ENCODE results near the gene HBM.
"Not testable (repeated sequence)": the region's sequence is repeated elsewhere in the genome, so short reads cannot be mapped to it uniquely, and the experiment has no call there.

HBM gene

GRCh38 chr16:165539-166374 is at the start of gene HBM:
Gene HBM, plus strand, starts transcription at chr16:165978. Its CDS starts 20 bp downstream, at chr16:165998.
- DNase-seq, result no peak

GRCh38 chr16:116015-116414 is 49.8 kb upstream of the HBM start:
- DNase-seq, result no peak

- DNase-seq, result peak in 1 of 2 experiments; percentile 19
These were observed 48.1 kb upstream of the HBM start for GRCh38 chr16:117379-118365.

GRCh38 chr16:118857-119256 is 46.9 kb upstream of the HBM start:
- no peak for DNase-seq

- no peak for DNase-seq
These were observed 46.5 kb upstream of the HBM start for GRCh38 chr16:119295-119694.

- no peak for DNase-seq
These were observed 45.8 kb upstream of the HBM start for GRCh38 chr16:119835-120491.

- DNase-seq, result no peak
These were observed 45.0 kb upstream of the HBM start for GRCh38 chr16:120756-121155.

GRCh38 chr16:122361-122760 is 43.4 kb upstream of the HBM start:
- DNase-seq, result no peak

- not testable (repeated sequence) for DNase-seq
These were observed 42.0 kb upstream of the HBM start for GRCh38 chr16:123558-124350.

- no peak for DNase-seq
These were observed 40.8 kb upstream of the HBM start for GRCh38 chr16:125011-125410.

GRCh38 chr16:129075-129474 is 36.7 kb upstream of the HBM start:
- no peak for DNase-seq

- DNase-seq, result no peak
These were observed 35.1 kb upstream of the HBM start for GRCh38 chr16:130533-131173.

GRCh38 chr16:132120-132519 is 33.7 kb upstream of the HBM start:
- DNase-seq, result no peak

GRCh38 chr16:133716-134115 is 32.1 kb upstream of the HBM start:
- no peak for DNase-seq

GRCh38 chr16:138049-138417 is 27.7 kb upstream of the HBM start:
- DNase-seq, result no peak

GRCh38 chr16:140175-140857 is 25.5 kb upstream of the HBM start:
- no peak for DNase-seq

- no peak for DNase-seq
These were observed 23.3 kb upstream of the HBM start for GRCh38 chr16:142405-142967.

GRCh38 chr16:143047-143446 is 22.7 kb upstream of the HBM start:
- DNase-seq, result no peak

GRCh38 chr16:143456-143855 is 22.3 kb upstream of the HBM start:
- DNase-seq, result no peak

- no peak for DNase-seq
These were observed 21.0 kb upstream of the HBM start for GRCh38 chr16:144797-145252.

GRCh38 chr16:146646-147045 is 19.1 kb upstream of the HBM start:
- DNase-seq, result no peak

All from Kasumi-1 (cell line).